SW 1271 (cell line): ENCODE results near the gene FAT1.

Experiments
- DNase-seq, 2 experiments: peaks; one replicate each; lab custom pipeline; 2025; lab: John Stamatoyannopoulos, UW

The FAT1 gene

GRCh38 chr4:186606591-186606992, 117.1 kb downstream of the FAT1 start:
- DNase-seq = no peak

DNA sequence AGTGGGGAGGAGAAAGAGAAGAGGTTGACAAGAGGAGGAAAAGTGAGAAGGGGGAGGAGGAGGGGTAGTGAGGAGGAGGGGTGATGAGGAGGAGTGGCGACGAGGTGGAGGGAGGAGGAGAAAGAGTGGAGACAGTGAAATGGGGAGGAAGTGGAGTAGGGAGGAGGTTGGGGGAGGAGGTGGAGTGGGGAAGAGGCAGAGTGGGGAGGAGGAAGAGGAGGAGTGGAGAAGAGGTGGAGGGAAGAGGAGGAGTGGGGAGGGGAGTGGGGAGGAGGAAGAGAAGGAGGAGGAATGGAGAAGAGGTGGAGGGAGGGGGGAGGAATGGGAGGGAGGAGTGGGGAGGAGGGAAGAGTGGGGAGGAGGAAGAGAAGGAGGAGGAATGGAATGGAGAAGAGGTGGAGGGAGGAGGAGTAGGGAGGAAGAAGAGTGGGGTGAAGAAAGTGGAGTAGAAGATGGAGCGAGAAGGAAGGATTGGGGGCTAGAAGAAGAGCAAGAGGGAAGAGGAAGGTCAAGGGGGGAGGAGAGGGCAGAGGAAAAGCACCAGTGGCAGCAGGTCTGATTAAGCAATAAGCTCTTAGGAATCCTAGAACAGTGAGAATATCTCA, 118.3 kb downstream of the FAT1 start:
- DNase-seq = no peak

DNA sequence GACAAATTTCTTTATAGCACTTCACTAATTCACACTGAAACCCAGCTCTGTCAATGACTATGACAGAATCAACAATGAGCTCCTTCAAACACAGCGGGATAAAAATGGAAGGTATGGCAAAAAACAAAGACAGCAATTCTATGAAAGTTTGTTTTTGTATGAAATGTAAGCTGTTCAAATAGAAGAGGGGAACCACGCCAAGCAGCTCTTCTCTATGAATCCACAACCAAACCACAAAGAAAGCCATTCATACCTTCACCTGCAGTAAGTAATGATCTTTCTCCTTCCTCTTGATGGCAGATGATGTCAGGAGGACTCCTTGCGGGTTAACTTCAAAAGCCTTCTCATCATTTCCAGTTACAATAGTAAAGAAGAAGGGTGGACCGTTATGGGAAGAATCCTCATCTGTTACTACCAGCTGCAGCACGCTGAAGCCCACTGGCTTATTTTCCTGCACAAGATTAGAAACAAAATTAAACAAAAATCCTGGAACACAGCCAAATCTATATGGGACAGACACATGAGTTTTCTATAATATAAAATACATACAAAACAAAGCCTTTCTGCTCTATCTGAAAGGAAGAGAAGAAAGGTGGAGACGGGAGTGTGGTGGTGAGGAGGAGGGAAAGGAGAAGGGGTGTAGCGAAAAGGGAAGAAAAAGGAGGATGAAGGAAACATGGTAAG, 119.4 kb downstream of the FAT1 start:
- DNase-seq = no peak

GRCh38 chr4:186602978-186603377, 120.7 kb downstream of the FAT1 start:
- no peak for DNase-seq

- no peak for DNase-seq
These were observed 124.2 kb downstream of the FAT1 start for GRCh38 chr4:186599483-186599882.

DNA sequence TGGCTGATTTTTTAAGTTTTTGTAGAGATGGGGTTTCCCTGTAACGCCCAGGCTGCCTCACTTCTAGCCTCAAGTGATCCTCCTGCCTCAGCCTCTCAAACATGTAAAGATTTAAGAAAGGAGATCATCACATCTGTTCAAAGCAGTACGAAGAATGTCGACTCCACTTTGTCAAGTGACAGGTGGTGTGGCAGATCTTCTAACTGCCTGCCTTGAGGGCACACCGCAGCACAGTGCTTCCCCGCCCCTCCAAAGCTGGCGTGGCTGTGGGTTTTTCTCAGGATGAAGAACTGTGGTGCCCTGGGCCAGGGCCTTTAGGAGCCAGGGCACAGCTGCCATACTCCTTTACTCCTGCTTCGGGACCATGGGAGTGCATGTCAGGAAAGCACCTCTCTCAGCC, 125.0 kb downstream of the FAT1 start:
- no peak for DNase-seq

- DNase-seq = no peak
These were observed 126.7 kb downstream of the FAT1 start for GRCh38 chr4:186596850-186597390.

DNA sequence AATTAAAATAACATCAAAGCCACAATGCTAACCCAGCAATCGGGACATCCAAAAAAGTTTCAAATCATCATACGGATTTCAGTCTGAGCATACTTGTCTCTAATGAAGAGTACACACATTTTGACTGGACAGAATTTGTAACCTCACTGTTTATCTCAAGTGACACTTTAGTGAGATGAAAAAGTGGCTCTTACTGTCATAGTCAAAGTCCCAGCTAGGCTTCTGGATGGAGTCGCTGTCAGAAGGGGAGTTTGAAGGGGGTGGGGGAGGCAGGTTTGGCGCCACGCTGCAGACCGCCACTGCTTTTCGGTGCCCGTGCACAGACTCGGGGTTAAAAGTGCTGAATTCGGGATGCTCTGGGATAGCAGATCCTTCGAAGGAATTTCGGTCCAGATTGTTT, 127.3 kb downstream of the FAT1 start:
- DNase-seq = no peak

DNA sequence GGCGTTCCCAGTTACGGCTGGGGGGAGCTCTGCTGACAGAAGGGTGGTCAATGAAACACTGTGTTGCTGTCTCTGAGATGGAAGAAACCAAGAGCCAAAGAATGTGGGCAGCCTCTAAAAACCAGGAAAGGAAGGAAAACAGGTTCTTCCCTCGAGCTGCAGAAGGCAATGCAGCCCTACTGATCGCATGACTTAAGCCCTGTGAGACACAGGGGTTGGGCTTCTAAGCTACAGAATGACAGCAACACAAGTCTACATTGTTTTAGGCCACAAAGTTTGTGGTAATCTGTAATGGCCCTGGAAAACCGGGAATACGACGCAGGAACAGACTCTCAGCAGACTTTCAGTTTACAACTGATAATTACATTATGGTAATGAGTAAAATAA, 130.1 kb downstream of the FAT1 start:
- no peak for DNase-seq

DNA sequence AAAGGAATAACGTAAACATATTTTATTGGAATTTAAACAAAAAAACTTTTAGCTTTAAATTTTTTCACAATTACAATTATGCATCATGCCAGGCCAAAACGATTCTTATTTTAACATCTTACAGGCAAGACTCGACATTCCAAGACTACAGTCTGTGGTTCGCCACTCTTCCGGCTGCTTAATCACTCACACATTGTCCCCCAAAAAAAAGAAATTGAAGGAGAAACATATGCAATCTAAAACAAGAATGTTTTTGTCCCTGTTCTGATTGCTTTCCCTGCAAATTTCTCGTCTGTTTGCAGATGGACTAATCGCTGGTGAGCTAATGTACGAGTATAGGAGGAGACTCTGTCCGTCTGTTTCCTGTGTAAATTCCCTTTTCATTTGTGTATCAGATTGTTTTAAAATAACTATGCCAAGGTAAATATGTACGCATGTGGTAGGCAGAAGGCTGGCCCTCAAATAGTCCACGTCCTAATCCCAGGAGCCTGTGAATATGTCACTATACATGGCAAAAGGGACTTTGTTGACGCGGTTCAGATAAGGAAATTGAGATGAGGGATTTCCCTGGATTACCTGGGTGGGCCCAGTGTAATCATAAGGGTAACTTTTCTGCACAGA, 130.6 kb downstream of the FAT1 start:
- DNase-seq = no peak

GRCh38 chr4:186592445-186592844, 131.2 kb downstream of the FAT1 start:
- no peak for DNase-seq

- DNase-seq = no peak
These were observed 132.0 kb downstream of the FAT1 start for GRCh38 chr4:186591651-186592050.

DNA sequence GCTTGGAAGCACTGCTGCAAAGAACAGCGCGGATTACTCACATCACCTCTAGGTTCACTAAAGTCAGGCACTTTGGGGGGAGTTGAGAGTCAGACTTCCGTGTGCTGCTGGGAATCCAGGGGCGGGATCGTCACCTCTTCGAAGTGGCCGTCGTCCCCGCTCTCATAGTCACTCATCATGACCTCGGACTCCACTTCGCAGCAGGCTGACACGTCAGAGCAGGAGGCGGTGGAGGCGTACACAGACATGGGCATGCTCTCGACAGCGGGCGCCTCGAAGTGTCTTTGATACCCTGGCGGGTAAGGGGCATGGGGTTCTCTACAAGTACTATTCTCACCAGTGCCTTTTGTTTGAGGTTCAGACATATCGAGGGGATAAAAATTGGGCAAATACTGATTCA, 135.2 kb downstream of the FAT1 start:
- no peak for DNase-seq

GRCh38 chr4:186587416-186588018, 136.1 kb downstream of the FAT1 start:
- DNase-seq = peak in 1 of 2 experiments; percentile 30

- no peak for DNase-seq
These were observed 137.5 kb downstream of the FAT1 start for GRCh38 chr4:186586205-186586604.

GRCh38 chr4:186584912-186585311, 138.7 kb downstream of the FAT1 start:
- DNase-seq = no peak

- DNase-seq = no peak
These were observed 142.2 kb downstream of the FAT1 start for GRCh38 chr4:186581421-186581820.

- DNase-seq = no peak
These were observed 143.0 kb downstream of the FAT1 start for GRCh38 chr4:186580669-186581068.

DNA sequence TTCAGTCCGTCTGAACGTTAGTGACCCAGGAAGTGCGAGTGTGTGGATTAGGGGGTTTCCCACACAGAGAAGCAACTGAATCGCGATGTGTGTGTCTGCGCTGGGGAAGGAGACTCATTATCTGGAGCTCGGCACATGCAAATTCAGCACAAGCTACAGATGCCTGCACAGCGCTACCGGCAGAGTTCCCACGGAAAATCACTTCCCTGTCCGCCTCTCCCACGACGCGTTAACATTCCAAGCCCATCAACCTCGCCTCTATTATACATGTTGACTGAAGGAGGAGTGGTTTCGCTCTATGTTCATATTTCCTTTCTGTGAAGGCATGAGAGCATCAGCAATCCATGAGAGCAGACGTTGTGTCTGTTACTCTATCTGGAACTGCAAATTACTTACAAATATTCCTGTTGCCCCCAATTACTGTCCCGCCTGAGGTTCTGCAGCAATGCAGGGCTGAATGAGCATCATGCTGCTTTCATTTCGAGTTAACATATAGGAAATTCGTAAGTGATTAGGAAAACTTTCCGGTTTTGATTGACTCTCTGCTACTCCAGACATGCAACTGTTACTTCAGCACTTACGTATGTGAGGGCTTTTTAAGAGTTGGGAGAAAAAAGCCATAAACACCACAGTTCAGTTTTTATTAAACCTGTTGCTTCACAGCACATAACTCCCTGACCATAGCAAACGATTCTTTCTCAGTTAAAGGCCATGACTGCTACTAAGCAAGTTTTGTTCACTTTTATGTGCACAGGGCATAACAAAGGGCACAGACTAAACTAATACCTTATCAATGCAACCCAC, 153.3 kb downstream of the FAT1 start:
- DNase-seq = no peak

DNA sequence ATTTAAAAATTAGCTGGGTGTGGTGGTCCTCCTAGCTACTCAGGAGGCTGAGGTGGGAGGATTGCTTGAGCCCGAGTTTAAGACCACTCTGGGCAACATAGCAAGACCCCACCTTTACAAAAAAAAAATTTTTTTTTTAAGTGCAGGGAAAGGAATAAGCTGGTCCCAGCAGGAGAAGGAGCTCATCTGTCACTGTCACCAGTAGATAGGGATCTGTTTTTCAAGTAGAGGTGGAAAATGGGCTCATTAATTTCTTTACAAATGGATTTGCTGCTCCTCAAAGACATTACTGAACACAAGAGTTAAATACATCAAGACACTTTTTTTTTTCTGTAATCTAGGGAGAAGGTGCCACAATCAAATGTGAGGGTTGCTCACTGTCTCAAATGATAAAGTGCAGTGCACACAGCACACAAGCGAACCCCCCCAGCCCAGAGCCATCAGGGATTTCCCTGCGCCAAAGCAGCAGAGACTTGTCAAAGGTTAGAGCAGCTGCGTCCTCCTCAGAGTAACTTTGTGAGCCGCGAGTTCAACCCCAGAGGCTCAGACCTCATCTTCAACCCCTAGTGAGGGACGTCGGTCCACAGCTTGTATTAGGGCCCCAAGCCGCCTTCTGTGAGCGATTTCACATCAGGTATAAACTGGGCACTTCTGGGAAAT, 154.0 kb downstream of the FAT1 start:
- DNase-seq = no peak

DNA sequence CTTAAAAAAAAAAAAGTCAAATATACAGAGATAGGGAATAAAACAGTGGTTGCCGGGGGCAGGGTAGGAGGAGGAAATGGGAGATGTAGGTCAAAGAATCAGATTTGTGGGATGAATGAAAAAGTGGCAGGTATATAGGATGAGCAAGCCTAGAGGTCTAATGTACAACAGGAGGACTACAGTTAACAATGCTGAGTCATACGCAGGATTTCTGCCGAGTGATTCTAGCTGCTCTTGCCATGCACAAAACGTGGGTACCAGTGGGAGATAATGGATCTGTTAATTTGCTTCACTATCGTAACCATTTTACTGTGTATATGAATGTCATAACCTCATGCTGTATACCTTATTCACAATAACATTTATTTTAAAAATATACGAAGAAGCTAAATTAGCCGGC, 157.6 kb downstream of the FAT1 start:
- DNase-seq = no peak

- no peak for DNase-seq
These were observed 159.9 kb downstream of the FAT1 start for GRCh38 chr4:186563761-186564160.
